ENCODE results near the gene RBM33.

RBM33 gene

DNA sequence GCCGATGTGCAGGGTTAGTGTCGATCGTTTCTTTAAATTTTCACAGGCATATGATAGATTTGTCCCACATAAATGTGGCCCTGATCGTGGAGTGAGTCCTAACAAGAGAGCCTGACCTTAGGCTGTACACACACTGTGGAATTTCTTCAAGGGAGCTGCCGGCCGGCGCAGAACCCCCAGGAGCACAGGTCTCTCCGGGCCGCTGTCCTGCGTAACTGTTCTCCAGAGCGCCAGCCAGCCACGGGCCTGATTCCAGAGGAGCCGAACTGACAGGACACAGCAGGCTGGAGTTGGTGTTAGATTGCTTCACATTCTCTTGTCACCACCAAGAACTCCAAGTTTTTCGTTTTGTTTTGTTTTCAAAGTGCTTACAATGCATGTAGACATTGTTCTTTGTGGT, 130.5 kb downstream of the RBM33 start:
- no peak for DNase-seq (ENCODE audit: low read depth)

DNA sequence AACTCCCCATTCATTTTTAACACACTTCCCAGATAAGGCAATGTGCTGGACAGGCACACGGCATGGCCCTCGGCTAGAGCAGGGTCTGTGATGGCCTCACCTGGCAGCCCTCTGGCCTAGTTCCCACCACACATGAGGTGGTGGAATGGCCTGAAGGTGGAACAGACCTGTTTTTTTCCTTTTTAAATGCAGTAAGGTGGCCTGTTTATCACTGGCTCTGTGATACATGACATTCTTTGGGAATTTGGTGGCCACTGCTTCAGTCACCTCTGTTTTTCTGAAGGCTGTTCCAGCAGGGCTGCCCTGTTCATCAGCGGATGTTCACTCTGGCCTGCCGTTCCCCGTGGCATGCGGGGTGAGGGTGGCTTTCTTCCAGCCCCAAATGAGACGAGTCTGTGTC, 131.2 kb downstream of the RBM33 start:
- no peak for DNase-seq (ENCODE audit: low read depth)

DNA sequence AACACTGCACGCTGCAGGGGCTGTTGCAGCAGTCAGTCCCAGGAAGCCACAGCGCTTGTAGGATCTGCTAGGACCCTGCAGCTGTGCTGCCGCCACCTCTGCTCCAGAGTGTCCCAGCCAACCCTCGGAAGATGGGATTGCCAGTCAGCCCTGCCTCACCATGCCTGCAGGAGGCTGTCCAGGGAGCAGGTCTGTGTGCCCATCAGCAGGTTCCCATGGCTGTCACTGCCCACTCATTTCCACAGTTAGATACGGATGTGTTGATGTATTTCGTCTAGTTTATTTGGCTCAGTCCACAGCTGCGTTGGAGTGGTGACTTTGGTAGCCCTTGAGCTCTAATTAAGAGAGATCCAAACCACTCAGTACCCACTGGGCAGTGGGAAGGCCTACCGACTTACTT, 132.1 kb downstream of the RBM33 start:
- no peak for DNase-seq (ENCODE audit: low read depth)

DNA sequence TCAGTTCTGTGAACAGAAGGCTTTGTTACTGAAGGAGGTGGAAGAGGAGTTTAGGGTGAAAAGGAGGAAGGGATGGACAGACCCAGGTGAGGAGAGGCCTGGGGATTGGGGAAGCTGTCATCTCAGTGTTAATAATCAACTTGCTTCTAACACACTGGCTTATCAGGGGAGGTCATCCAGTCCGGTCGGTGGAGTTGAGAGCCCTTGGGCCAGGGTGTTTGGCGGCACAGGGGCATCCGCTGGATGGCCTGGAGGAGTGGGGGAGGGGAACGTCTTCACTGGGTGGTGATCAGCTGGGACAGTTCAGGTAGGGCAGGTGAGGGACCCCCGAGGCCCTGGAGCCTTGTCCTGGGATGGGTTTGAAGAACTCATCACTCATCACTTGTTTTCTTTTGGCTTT, 133.9 kb downstream of the RBM33 start:
- DNase-seq (ENCODE audit: low read depth) = no peak

DNA sequence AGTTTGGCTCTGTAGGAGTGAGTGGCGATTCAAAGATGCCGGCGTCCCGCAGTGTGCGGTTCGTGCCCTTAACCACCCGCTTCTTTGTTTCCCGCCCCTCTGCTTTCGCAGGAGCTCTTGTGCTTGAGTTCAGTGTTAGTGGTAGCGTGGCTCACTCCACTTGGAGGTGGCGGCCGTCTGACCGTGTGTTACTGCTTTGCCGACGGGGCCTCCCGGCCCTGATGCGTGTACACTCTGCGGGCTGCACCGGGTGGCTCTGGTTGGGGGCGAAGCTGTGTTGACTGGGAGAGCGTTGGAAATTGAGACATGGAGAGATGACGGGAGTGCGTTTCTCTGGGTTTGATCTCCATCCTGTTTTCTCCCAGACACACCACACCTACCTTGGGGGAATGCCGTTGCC, 136.4 kb downstream of the RBM33 start:
- DNase-seq (ENCODE audit: low read depth) = no peak

DNA sequence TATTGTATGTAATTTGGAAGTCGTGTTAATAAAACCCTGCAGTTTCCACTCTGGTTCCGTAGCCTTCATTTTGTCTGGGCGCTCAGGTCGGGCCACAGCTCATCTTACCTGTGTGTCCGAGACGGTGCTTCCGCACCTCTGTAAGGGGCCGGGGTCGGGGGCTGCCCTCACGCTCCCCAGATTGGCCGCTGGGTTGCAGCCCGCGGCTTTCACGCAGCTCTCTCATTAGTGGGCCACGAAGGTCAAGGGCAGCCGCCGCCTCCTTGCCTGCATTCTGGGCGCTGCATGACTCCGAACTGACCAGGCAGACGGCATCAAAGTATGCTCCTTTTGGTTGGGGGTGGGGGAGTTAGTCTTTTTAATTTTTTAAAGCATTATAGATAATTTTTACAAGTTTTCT, 137.0 kb downstream of the RBM33 start:
- no peak for DNase-seq (ENCODE audit: low read depth)

DNA sequence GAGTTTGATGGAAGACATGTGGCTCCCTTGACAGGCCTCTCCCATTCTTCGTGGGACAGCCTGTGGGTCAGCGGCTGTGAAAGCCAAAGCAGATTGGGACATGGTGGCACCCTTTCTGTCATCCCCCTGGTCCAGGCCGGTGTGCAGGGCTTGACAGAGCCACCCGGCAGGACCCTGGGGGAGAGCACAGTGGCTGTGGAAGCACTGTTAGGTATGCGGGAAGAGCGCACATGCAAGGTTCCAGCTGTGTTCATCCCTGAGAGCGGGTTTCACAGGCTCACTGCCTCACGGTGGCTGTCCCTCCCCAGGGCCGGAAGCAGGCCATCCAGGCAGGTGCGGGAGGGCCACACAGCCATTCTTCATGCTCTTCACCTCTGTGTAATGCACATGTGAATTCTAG, 138.0 kb downstream of the RBM33 start:
- DNase-seq (ENCODE audit: low read depth) = no peak

DNA sequence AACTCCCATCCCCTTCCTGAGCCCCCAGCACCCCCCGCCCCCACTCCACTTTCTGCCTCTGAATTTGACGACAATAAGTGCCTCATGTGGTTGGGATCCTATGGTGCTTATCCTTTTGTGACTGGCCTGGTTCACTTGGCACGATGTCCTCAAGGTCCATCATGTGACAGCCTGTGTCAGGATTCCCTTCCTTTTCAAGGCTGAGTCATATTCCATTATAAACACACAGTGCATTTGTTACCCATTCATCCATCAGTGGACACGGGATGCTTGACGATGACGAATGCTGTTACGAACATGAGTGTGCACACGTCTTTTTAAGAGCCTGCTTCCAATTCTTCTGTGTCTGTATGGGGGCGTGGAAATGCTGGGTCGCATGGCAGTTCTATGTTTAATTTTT, 141.1 kb downstream of the RBM33 start:
- DNase-seq (ENCODE audit: low read depth) = no peak

DNA sequence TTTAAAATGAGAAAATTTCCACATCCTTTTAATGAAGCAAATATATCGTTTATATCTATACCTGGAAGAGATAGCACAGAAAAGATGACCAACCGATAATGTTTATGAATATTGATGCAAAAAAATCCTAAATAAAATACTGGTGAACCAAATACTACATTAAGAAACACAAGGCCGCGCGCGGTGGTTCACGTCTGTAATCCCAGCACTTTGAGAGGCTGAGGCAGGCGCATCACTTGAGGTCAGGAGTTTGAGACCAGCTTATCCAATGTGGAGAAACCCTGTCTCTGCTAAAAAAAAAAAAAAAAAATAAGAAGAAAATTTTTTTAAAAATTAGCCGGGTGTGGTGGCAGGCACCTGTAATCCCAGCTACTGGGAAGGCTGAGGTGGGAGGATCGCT, 142.0 kb downstream of the RBM33 start:
- DNase-seq (ENCODE audit: low read depth) = no peak

DNA sequence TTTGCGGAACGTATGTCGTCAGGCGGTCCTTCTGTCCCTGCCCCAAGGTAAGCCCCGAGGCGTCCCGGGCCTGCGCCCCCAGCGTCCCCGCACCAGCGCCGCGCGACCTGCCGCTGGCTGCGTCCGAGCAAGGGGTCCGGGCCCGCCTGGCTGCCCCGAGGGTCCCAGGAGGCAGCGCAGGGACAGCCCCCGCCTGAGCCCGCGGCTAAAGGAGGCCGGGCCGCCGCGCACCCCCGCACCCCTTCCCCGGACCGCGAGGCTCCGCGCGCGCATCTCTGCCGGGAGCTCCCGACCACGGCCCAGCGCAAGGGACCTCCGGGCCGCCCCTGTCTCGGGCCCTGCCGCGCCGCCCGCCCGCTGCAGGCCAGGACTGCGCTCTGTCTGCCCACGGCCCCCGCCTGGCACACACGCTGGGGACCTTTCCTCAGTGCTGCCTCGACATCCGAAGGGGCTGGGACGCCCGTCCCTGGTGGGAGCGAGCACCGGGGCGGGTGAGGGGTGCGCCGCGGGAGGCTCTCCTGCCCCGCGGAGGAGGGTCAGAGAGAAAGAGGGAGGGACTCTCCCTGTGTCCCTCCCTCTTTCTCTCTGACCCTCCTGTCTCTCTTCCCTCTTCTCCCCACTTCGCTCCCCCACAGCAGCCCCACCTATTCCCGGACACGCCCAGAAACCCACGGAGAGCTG, 142.8 kb downstream of the RBM33 start:
- no peak for DNase-seq (ENCODE audit: low read depth)

DNA sequence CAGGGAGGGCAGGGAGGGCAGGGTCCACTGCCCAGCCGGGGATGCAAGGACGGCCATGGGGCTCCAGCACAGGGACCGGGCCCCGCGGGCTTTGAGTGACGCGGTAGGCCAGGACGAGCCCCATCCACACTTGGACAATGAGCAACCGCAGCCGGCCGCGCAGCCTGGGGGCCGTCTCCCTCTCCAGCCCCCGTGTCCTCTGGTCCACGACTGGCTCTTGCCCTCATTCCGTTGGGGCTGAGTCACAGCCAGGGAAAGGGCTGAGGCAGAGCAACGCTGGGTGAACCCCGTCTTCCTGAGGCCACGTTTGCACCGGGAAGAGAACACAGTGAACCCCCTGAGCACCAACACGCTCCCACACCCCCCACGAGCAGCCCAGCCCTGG, 144.1 kb downstream of the RBM33 start:
- no peak for DNase-seq (ENCODE audit: low read depth)

DNA sequence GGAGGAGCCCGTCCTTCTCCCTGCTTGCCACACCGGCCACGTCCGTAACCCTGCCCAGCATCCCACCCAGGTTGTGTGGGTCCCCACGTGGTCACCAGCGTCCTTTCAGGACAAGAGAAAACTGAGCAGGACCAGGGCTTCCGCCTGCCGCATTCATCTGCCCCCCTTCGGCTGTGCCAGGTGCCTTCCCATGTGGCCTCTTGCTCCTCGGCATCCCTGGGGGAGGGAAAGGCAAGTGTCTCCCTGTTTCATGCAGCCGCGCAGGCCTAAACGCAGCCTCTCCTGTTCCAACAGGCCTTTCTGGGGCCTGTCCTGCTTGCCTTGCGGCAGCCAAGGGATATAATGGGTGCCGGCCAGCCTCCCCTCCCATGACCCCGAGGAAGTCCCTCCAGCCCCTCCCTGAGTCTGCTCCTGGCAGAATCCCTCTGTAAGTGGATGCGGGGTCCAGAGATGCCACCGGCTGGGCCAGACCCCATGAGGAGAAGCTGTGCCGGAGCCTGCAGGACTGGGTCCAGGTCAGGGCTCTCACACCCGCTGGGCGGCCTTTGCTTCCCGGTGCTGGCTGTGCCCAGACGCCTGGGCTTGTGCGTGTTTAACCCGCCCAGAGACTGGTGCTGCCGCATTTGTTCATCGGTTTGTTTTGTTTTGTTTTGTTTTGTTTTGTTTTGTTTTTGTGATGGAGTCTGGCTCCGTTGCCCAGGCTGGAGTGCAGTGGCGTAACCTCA, 144.7 kb downstream of the RBM33 start:
- no peak for DNase-seq (ENCODE audit: low read depth)

DNA sequence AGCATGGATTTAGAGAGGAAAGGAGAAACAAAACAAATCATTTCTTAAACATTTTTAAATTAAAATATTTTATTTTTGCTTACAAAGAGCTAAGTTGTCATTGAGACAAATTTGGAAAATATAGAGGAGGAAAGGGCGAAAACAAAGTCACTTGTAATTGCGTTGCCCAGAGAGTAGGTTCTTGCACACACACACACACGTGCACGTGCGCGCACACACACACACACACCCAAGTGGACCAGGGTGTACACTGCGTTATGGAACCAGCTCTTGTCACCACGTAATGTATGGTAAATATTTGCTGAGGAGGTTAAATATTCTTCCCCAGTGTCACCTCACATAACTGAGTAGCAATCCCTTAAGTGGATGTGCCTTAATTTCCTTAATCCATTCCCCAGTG, 146.2 kb downstream of the RBM33 start:
- no peak for DNase-seq (ENCODE audit: low read depth)

DNA sequence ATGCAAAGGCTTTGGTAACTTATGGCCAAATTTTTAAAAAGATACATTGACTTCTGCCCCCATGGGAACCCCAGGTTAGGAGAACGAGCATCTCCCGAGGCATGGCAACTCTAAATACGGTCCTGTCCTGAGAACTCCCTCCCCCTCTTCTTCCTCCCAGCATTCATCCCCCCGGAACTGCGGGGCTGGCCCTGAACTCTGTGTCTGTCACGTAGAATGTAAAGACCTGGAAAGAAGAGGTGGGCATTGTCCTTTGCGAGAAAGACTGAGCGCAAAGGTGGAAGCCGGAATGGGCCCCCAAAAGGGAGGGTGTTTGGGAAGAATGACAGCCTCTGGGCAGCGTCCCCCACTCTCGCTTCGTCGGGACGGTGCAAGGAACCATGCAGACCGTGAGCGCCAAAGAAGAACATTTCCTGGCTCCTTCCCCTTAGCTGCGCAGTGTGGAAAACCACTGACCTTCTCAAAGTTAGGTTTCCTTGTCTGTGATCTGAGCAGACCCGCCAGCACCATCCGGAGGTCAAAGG, 146.8 kb downstream of the RBM33 start:
- DNase-seq (ENCODE audit: low read depth) = no peak

DNA sequence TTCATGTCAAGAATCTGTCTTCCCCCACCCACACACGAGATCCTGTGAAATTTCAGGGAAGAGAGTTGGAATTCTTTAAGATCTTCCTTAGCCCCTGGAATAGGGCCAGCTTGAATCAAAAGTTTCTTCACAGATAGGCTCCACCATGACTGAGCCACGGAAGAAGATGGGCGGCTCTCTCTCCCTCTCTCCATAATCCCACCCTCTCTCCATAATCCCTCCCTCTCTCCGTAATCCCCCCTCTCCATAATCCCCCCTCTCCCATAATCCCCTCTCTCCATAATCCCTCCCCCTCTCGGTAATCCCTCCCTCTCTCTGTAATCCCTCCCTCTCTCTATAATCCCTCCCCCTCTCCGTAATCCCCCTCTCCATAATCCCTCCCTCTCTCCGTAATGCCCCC, 147.4 kb downstream of the RBM33 start:
- DNase-seq (ENCODE audit: low read depth) = no peak

DNA sequence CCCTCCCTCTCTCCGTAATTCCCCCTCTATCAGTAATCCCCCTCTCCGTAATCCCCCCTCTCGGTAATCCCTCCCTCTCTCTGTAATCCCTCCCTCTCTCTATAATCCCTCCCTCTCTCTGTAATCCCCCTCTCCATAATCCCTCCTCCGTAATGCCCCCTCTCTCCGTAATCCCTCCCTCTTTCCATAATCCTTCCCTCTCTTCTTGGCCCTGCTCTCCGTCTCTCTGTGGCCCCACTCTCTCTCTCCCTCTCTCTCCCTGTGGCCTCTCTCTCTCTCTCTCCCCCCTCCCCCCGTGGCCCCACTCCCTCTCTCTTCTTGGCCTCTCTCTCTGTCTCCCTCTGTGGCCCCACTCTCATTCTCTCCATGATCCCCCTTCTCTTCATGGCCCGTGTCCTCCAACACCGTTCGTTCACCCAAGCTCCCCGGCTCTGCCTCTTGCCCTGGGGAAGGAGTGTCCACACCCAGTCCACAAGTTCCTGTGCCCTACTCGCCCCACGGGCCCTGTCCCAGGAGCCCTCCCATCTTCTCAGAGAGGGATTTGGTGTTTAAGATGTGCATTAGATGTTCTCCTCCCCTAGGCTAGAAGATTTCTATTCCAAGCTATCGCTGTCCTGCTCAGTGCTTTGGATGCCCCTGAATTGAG, 148.0 kb downstream of the RBM33 start:
- DNase-seq (ENCODE audit: low read depth) = no peak

DNA sequence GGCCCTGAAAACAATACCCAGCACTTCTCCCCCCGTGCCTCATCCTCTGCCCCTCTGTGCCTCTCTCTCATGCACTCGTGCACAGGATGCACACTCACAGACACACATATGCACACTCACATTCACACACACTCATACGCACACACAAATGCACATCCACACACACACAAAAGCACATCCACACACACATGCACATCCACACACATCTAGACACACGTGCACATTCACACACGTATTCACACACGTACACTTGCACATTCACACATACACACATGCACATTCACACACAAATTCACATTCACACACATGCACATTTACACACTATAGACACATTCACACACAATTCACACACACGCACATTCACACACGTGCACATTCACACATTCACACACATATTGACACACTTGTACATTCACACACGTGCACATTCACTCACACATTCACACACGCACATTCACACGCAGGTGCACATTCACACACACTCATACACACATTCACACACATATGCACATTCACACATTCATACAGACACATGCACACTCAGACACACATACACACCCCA, 148.6 kb downstream of the RBM33 start:
- no peak for DNase-seq (ENCODE audit: low read depth)

DNA sequence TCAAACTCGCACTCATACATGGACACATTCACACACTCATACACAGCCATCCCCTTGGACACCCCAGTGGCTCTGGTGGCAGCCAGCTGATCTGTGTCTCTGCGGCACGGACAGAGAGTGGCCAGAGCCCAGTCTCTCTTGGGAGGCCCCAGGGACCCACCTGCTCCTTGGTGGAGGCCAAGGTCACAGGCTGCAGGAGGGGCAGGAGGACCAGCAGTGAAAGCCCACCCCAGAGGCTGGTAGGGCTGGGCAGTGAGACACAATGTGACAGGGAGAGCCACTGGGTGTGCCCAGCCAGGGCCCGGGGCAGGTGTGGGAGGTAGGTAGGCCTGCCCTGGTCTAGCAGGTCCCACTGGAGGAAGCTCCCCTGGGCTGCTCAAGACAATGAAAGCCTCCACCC, 149.3 kb downstream of the RBM33 start:
- DNase-seq (ENCODE audit: low read depth) = no peak

DNA sequence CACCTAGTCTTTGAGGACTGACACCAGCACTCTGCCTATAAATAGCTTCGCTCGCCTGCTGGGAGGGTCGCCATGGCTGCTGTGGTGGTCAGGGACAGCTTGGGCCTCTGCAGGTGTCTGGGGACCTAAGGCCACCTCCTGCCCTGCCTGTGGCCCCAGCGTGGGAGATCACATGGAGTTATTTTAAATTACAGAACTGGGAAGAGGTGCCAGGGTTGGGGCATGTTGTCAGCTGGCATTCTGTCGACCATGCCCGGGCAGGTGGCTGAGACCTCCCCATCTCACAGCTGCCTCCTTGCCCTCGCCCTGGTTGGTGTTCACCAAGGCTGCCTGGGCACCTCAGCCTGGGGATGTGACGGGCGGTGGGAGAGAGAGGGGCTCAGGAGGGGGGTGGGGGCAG, 149.7 kb downstream of the RBM33 start:
- no peak for DNase-seq (ENCODE audit: low read depth)

DNA sequence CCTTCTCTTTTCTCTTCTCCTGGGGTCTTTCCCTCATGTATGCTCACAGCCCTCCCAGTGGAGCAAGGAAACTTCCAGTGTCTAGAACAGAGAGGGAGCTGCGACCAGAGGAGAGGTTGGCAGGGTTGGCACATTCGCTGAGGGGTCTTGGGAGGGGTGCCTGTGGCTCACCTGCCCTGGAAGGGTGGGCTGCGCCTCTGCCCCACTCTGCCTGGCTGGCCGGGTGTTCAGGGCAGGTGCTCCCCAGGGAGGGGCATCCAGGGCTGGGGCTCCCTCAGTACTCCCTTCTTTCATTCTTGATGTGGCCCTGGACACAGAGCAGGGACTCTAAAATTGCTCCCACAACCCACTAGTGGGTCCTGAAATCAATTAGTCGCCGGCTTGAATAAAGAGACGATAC, 150.9 kb downstream of the RBM33 start:
- no peak for DNase-seq (ENCODE audit: low read depth)

DNA sequence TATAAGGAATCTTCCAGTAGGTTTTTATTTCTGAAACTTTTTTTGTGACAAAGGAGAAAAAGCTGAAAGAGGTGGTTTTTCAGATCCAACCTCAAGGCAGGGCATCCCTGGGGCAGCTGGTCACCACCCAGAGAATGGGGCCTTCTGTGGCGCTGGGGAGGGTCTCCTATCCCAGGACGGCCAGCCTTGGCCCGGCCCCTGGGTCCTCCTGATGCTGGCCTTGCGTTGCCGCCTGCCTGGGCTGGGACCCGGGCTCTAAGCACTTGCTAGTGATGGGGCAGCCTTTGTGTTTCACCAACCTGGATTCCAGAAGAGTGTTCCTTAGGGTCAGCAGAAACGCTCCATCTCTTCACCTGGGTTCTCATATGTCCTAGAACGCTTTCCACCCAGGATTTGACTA, 151.5 kb downstream of the RBM33 start:
- no peak for DNase-seq (ENCODE audit: low read depth)

DNA sequence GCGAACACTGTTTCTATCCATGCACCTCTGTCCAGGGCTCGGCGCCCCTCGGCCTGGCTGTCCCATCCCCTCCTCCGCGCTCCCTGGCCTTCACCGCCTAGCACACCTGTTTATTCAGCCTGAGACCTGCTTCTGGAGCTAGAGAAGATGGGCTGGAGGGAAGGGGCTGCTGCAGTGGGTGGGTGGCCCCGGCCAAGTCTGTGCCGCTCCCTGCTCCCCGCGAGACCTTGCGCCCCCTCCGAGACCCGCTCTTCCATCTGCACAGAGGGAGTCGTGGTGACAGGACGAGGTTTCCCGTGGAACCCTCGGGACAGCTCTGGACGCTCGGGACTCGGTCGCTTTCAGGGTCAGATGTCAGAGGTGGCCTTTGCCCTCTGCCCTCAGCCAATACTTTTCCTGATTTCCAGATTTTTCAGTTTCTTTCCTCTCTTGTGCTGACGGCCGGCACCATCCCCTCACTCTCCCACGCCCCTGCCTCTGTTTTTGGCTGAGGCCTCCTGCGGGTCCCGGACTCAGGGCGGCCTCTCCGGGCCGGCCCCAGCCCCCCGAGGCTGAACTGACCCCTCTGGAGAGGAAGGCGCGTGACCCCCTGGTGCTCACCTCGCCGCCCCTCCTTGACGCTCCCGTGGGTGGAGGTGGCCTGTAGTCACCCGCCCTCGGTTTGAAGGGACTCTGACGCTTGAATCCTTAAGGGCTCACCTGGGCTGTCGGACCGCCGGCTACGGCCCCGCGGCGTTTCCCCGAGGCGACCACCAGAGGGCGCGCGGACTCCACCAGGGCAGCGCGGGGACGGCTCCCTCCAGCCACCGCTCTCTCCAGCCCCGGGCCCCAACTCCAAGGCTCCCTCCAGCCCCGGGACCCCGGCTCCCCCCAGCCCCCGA, 152.2 kb downstream of the RBM33 start:
- DNase-seq (ENCODE audit: low read depth) = peak; percentile 52
